Brain microvascular endothelial cell (primary cell): ENCODE data around the gene TCEANC2.
"Not testable (repeated sequence)": the region's sequence is repeated elsewhere in the genome, so short reads cannot be mapped to it uniquely, and the experiment has no call there.

Experiments
- DNase-seq: peaks from one replicate; pipeline ENCODE4 v3.0.0-alpha.2; 2020
- H3K27ac ChIP-seq: fragments of 250-450 bp; sonication (Bioruptor Pico); 2 replicates; pipeline ENCODE4 v1.5.1; 2020; ENCODE audit warnings: mild to moderate bottlenecking, moderate library complexity
- H3K27me3 ChIP-seq: fragments of 250-450 bp; sonication (Bioruptor Pico); replicated peaks from 2 replicates; pipeline ENCODE4 v1.5.1; 2020; ENCODE audit warnings: mild to moderate bottlenecking
- H3K36me3 ChIP-seq: fragments of 250-450 bp; sonication (Bioruptor Pico); replicated peaks from 2 replicates; pipeline ENCODE4 v1.5.1; 2020; ENCODE audit warnings: mild to moderate bottlenecking
- H3K4me3 ChIP-seq: 2 replicates; pipeline ENCODE4 v1.5.1; 2011; ENCODE audit warnings: low read depth, mild to moderate bottlenecking, control low read depth, low read length, moderate library complexity
- CTCF ChIP-seq: IDR thresholded peaks from 2 replicates; pipeline ENCODE4 v1.5.1; 2011; ENCODE audit warnings: low read depth, mild to moderate bottlenecking, moderate library complexity, low read length, control low read depth, inconsistent platforms; ENCODE audit errors: missing control alignments
- in situ Hi-C: cut with HindIII; loops from 2 replicates; pipeline ENCODE4 v1.10.0; 2017; ENCODE audit warnings: low sequenced_read_pairs, low pct_ligation_motif_present

TCEANC2 gene

DNA sequence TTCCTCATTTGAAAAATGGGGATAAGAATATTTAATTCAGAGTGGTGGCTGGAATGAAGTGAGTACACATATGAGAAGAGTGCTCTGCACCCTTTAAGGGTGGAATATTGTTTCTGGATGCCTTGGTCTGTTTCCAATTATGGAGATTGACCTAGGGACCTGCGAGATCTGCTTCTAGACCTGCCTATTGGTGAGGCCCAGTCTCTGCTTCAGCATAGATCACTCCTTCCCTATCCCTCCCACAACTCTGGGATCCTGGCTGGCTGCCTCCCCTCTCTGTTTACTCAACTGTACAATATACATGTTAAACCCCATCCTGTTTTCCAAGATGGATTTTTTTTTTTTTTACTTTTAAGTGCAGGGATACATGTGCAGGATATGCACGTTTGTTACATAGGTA, 29.1 kb upstream of the TCEANC2 start:
- Histone ChIP-seq H3K4me3 (no peak overlapping the region), H3K27ac (no peak overlapping the region), H3K36me3 (no peaks in the 10 kb centered on the region), H3K27me3 (no peaks in the 10 kb centered on the region)
- DNase-seq = no peak
- TF ChIP-seq CTCF = no peak
- in situ Hi-C loops = no loop called here

GRCh38 chr1:54024811-54025210, 28.6 kb upstream of the TCEANC2 start:
- H3K4me3 ChIP-seq, in situ Hi-C loops, H3K27me3 ChIP-seq, DNase-seq, H3K36me3 ChIP-seq, H3K27ac ChIP-seq: not testable (repeated sequence)

GRCh38 chr1:54027848-54028247, 25.6 kb upstream of the TCEANC2 start:
- peak; percentile 3 for DNase-seq
- H3K36me3 ChIP-seq = no peaks in the 10 kb centered on the region
- in situ Hi-C loops = no loop called here
- no peak overlapping the region for H3K4me3 ChIP-seq
- H3K27ac ChIP-seq = no peak overlapping the region
- no peak for TF ChIP-seq CTCF
- no peaks in the 10 kb centered on the region for H3K27me3 ChIP-seq

- Histone ChIP-seq H3K4me3 (no peak overlapping the region), H3K36me3 (no peaks in the 10 kb centered on the region), H3K27me3 (no peaks in the 10 kb centered on the region), H3K27ac (peak overlapping the region; percentile 64)
- peak; percentile 74 for DNase-seq
- TF ChIP-seq CTCF = no peak
- in situ Hi-C loops = no loop called here
These were observed 24.8 kb upstream of the TCEANC2 start for GRCh38 chr1:54028306-54029251.

DNA sequence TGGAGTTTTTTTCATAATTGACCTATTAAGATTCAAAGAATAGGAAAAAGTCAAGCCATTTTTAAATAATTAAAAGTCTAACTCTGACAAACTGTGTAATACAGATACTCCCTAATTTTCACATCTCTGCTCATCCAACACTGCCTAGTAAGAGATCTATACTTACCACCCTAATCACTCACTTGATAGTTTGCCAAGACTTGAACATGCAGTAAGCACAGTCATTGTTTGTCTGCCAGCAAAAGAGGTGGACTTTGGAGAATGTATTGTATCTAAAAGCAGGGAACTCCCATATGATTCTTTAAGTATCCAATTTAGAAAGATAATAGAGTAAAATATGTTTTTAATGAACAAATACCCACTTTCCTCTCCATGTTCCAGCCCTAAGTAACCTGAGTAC, 15.9 kb upstream of the TCEANC2 start:
- Histone ChIP-seq H3K27me3 (no peaks in the 10 kb centered on the region), H3K4me3 (no peak overlapping the region), H3K36me3 (peaks cover 43% of the 10 kb centered on the region), H3K27ac (no peak overlapping the region)
- in situ Hi-C loops = no loop called here
- peak; percentile 39 for DNase-seq
- TF ChIP-seq CTCF = no peak

- no peak overlapping the region for H3K27ac ChIP-seq
- no peak for DNase-seq
- H3K27me3 ChIP-seq = no peaks in the 10 kb centered on the region
- in situ Hi-C loops = no loop called here
- H3K4me3 ChIP-seq = no peak overlapping the region
- H3K36me3 ChIP-seq = peaks cover 25% of the 10 kb centered on the region
- no peak for TF ChIP-seq CTCF
These were observed 11.6 kb upstream of the TCEANC2 start for GRCh38 chr1:54041806-54042205.
